ENCODE data around the gene LCNL1.

DNA sequence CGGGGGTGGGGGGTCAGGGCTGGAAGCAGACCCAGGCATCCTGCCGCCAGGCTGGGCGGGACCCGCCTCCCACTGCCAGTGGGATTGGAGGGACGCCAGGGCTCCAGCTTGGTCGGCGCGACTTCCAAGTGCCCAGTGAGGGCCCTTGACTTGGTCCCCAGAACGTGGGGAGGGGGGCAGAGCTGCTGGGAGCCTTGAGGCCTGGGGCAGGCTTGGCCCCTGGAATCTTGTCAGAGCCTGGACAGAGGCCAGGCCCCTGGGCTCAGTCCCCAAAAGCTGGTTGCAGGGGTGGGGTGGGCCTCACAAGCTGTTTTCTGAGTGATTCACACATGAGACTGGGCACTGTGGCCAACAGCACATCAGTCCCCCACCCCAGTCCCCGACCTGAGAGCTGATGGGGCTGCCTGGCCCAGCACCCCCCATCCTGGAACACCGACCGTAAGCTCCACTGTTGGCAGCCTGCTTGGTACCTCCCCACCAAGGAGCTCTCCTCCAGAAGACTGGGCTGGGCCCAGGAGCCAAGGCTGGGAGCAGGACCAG is 13.0 kb downstream of the LCNL1 start:
- TF ChIP-seq, protein P1, sequence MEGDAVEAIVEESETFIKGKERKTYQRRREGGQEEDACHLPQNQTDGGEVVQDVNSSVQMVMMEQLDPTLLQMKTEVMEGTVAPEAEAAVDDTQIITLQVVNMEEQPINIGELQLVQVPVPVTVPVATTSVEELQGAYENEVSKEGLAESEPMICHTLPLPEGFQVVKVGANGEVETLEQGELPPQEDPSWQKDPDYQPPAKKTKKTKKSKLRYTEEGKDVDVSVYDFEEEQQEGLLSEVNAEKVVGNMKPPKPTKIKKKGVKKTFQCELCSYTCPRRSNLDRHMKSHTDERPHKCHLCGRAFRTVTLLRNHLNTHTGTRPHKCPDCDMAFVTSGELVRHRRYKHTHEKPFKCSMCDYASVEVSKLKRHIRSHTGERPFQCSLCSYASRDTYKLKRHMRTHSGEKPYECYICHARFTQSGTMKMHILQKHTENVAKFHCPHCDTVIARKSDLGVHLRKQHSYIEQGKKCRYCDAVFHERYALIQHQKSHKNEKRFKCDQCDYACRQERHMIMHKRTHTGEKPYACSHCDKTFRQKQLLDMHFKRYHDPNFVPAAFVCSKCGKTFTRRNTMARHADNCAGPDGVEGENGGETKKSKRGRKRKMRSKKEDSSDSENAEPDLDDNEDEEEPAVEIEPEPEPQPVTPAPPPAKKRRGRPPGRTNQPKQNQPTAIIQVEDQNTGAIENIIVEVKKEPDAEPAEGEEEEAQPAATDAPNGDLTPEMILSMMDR (conservative IDR thresholded peaks at IDR 0.05; ENCODE audit: low read length) = no peak
- TF ChIP-seq EZH2phosphoT487 (IDR thresholded peaks at IDR 0.05; ENCODE audit: borderline replicate concordance) = no peak

Measured in Loucy (cell line).